ENCODE data around the gene SLC4A8.
"Not testable (repeated sequence)": the region's sequence is repeated elsewhere in the genome, so short reads cannot be mapped to it uniquely, and the experiment has no call there.

Gene SLC4A8

GRCh38 chr12:51471111-51471864 is 46.7 kb downstream of the SLC4A8 start:
- in situ Hi-C loops (cut with HindIII; ENCODE audit: low sequenced_read_pairs): no loop called here

- in situ Hi-C loops (cut with HindIII; ENCODE audit: low sequenced_read_pairs): no loop called here
Measured at GRCh38 chr12:51472984-51473383, 48.4 kb downstream of the SLC4A8 start.

- in situ Hi-C loops (cut with HindIII; ENCODE audit: low sequenced_read_pairs): no loop called here
Measured at GRCh38 chr12:51473947-51474346, 49.3 kb downstream of the SLC4A8 start.

- in situ Hi-C loops (cut with HindIII; ENCODE audit: low sequenced_read_pairs): no loop called here
Measured at GRCh38 chr12:51475543-51475942, 50.9 kb downstream of the SLC4A8 start.

GRCh38 chr12:51480978-51481377 is 56.3 kb downstream of the SLC4A8 start:
- in situ Hi-C loops (cut with HindIII; ENCODE audit: low sequenced_read_pairs): no loop called here

- in situ Hi-C loops (cut with HindIII; ENCODE audit: low sequenced_read_pairs): no loop called here
Measured at GRCh38 chr12:51482929-51483697, 58.5 kb downstream of the SLC4A8 start.

- in situ Hi-C loops (cut with HindIII; ENCODE audit: low sequenced_read_pairs): no loop called here
Measured at GRCh38 chr12:51484119-51484518, 59.5 kb downstream of the SLC4A8 start.

- in situ Hi-C loops (cut with HindIII; ENCODE audit: low sequenced_read_pairs): no loop called here
Measured at GRCh38 chr12:51488281-51488680, 63.6 kb downstream of the SLC4A8 start.

GRCh38 chr12:51493281-51493680 is 68.7 kb downstream of the SLC4A8 start:
- in situ Hi-C loops (cut with HindIII; ENCODE audit: low sequenced_read_pairs): loop anchor here (5.0 kb wide), 1 partner anchor 46 kb away; no protein-coding TSS in a partner anchor

- in situ Hi-C loops (cut with HindIII; ENCODE audit: low sequenced_read_pairs): no loop called here
Measured at GRCh38 chr12:51496895-51497294, 72.3 kb downstream of the SLC4A8 start.

GRCh38 chr12:51504851-51505250 is 80.2 kb downstream of the SLC4A8 start:
- in situ Hi-C loops (cut with HindIII; ENCODE audit: low sequenced_read_pairs): no loop called here

- in situ Hi-C loops (cut with HindIII; ENCODE audit: low sequenced_read_pairs): no loop called here
Measured at GRCh38 chr12:51505360-51506105, 80.9 kb downstream of the SLC4A8 start.

GRCh38 chr12:51507178-51507577 is 82.5 kb downstream of the SLC4A8 start:
- in situ Hi-C loops (cut with HindIII; ENCODE audit: low sequenced_read_pairs): no loop called here

GRCh38 chr12:51508285-51508684 is 83.7 kb downstream of the SLC4A8 start:
- in situ Hi-C loops (cut with HindIII; ENCODE audit: low sequenced_read_pairs): no loop called here

GRCh38 chr12:51511546-51512260 is 87.1 kb downstream of the SLC4A8 start:
- in situ Hi-C loops (cut with HindIII; ENCODE audit: low sequenced_read_pairs): no loop called here

- in situ Hi-C loops (cut with HindIII; ENCODE audit: low sequenced_read_pairs): no loop called here
Measured at GRCh38 chr12:51512438-51512837, 87.8 kb downstream of the SLC4A8 start.

GRCh38 chr12:51515037-51515436 is 90.4 kb downstream of the SLC4A8 start:
- in situ Hi-C loops (cut with HindIII; ENCODE audit: low sequenced_read_pairs): not testable (repeated sequence)

- in situ Hi-C loops (cut with HindIII; ENCODE audit: low sequenced_read_pairs): no loop called here
Measured at GRCh38 chr12:51517316-51517715, 92.7 kb downstream of the SLC4A8 start.

GRCh38 chr12:51517800-51518199 is 93.2 kb downstream of the SLC4A8 start:
- in situ Hi-C loops (cut with HindIII; ENCODE audit: low sequenced_read_pairs): no loop called here

- in situ Hi-C loops (cut with HindIII; ENCODE audit: low sequenced_read_pairs): no loop called here
Measured at GRCh38 chr12:51519755-51520154, 95.1 kb downstream of the SLC4A8 start.
